ENCODE data around the gene FER1L5. TPM values are rescaled to one million over a fixed set of nuclear protein-coding genes. Genes with fewer than 3 reads are reported as not detected.

FER1L5 gene
- total RNA-seq, 4 donors from 2014 or later = under 0.01 TPM; not detected in 3

- intact Hi-C loops (cut with DNase I) = loop anchor here (10.0 kb wide), 1 partner anchor 183 kb away; the partner anchor contains the start of gene CNNM3
- Histone ChIP-seq H3K27ac (replicated peaks in 1 of 4) (peak overlapping the region in 3 of 4 donors; percentile 22 to 39 (median 30)), H3K27me3 (no peaks in the 10 kb centered on the region), H3K9me3 (no peaks in the 10 kb centered on the region), H3K4me3 (no peak overlapping the region), H3K4me1 (peaks cover 29 to 79% (median 66%) of the 10 kb centered on the region in 4 donors), H3K36me3 (peaks cover 16 to 71% (median 41%) of the 10 kb centered on the region in 4 donors)
- TF ChIP-seq EP300 (IDR thresholded peaks at IDR 0.05) (no peak), CTCF (IDR thresholded peaks at IDR 0.05) (no peak)
- no peak for DNase-seq (ENCODE audit: extremely low spot score)
- WGBS = 71% methylated on average over 4 of the region's 4 CpGs
These were observed 10.6 kb upstream of the FER1L5 start for GRCh38 chr2:96631804-96632435.

GRCh38 chr2:96633641-96634040, 8.9 kb upstream of the FER1L5 start:
- DNase-seq (ENCODE audit: extremely low spot score) = no peak
- Histone ChIP-seq H3K4me3 (no peak overlapping the region), H3K4me1 (peaks cover 34 to 73% (median 59%) of the 10 kb centered on the region in 4 donors), H3K9me3 (no peaks in the 10 kb centered on the region), H3K27ac (replicated peaks in 1 of 4) (no peak overlapping the region), H3K27me3 (no peaks in the 10 kb centered on the region), H3K36me3 (peaks cover 10 to 54% (median 31%) of the 10 kb centered on the region in 4 donors)
- intact Hi-C loops (cut with DNase I) = loop anchor here (10.0 kb wide), 1 partner anchor 181 kb away; the partner anchor contains the start of gene CNNM3
- 82% methylated on average over 9 of the region's 9 CpGs for WGBS
- TF ChIP-seq CTCF (IDR thresholded peaks at IDR 0.05) (no peak), POLR2A (IDR thresholded peaks at IDR 0.05; ENCODE audit: low read depth) (no peak), EP300 (IDR thresholded peaks at IDR 0.05) (no peak), POLR2AphosphoS5 (IDR thresholded peaks at IDR 0.05) (no peak)

- 31% methylated on average over 13 of the region's 14 CpGs for WGBS
- Histone ChIP-seq H3K4me1 (peaks cover 34 to 64% (median 57%) of the 10 kb centered on the region in 4 donors), H3K4me3 (peak overlapping the region; percentile 64 to 83 (median 71)), H3K36me3 (peaks cover 3 to 24% (median 14%) of the 10 kb centered on the region in 4 donors), H3K9me3 (no peaks in the 10 kb centered on the region), H3K27me3 (no peaks in the 10 kb centered on the region), H3K27ac (replicated peaks in 1 of 4) (peak overlapping the region; percentile 91 to 97 (median 94))
- TF ChIP-seq EP300 (IDR thresholded peaks at IDR 0.05) (no peak), POLR2AphosphoS5 (IDR thresholded peaks at IDR 0.05) (no peak), POLR2A (IDR thresholded peaks at IDR 0.05; ENCODE audit: low read depth) (no peak), CTCF (IDR thresholded peaks at IDR 0.05) (no peak)
- intact Hi-C loops (cut with DNase I) = loop anchor here (5.0 to 10.0 kb wide), 3 partner anchors 101 to 178 kb away; partner anchors contain the start of genes CNNM3 and CNNM4
- no peak for DNase-seq (ENCODE audit: extremely low spot score)
These were observed 5.9 kb upstream of the FER1L5 start for GRCh38 chr2:96636551-96637171.

- no peaks in the 10 kb centered on the region for H3K27me3 ChIP-seq
- peak overlapping the region; percentile 91 to 97 (median 94) for H3K27ac ChIP-seq (replicated peaks in 1 of 4)
- no peak for TF ChIP-seq POLR2A (IDR thresholded peaks at IDR 0.05; ENCODE audit: low read depth)
These were observed 5.0 kb upstream of the FER1L5 start for GRCh38 chr2:96637385-96638143.

More at GRCh38 chr2:96637385-96638143, 5.0 kb upstream of the FER1L5 start:
- intact Hi-C loops (cut with DNase I) = loop anchor here (5.0 to 10.0 kb wide), 3 partner anchors 100 to 177 kb away; partner anchors contain the start of genes CNNM3 and CNNM4
- H3K36me3 ChIP-seq = peaks cover 3 to 17% (median 14%) of the 10 kb centered on the region in 4 donors
- peaks cover 27 to 55% (median 48%) of the 10 kb centered on the region in 4 donors for H3K4me1 ChIP-seq
- peak; percentile 95 for DNase-seq (ENCODE audit: extremely low spot score)
- 0% methylated on average over 34 of the region's 50 CpGs for WGBS
- H3K4me3 ChIP-seq = peak overlapping the region; percentile 64 to 83 (median 71)
- no peaks in the 10 kb centered on the region for H3K9me3 ChIP-seq

Data from esophagus muscularis mucosa (tissue), 4 donors.